GM23248 (cell line): ENCODE results near the gene UCN2.

Source experiments
- EZH2 ChIP-seq: fragments of 200-600 bp; sonication (generic); IDR thresholded peaks from 2 replicates; pipeline ENCODE4 v1.6.1; 2018; ENCODE audit warnings: antibody characterized with exemption, mild to moderate bottlenecking; ENCODE audit not compliant: insufficient read depth, poor library complexity, severe bottlenecking
- EZH2phosphoT487 ChIP-seq: fragments of 200-600 bp; sonication (generic); IDR thresholded peaks from 2 replicates; pipeline ENCODE4 v1.6.1; 2018; ENCODE audit warnings: antibody characterized with exemption, moderate library complexity, mild to moderate bottlenecking, low read depth; ENCODE audit not compliant: insufficient read depth

GRCh38 chr3:48607519-48607918 lies 43.9 kb upstream of the UCN2 start:
- TF ChIP-seq EZH2phosphoT487, result no peak
- TF ChIP-seq EZH2, result no peak
